CD4-positive, alpha-beta T cell (primary cell): Measurements from ENCODE around the gene NLRX1. TPM values are rescaled to one million over a fixed set of nuclear protein-coding genes. Genes with fewer than 3 reads are reported as not detected.

Experiments
- ATAC-seq: fragments of 200-7000 bp; cut with Tn5 transposase; one replicate; pipeline ENCODE4 v1.10.0; 2022; ENCODE audit warnings: mild to moderate bottlenecking; ENCODE audit not compliant: poor library complexity
- CTCF ChIA-PET: fragments of 350-600 bp; sonication (Branson Sonifier 250); formaldehyde crosslinking; loops from one replicate; lab custom pipeline; 2021; ENCODE audit warnings: antibody characterized with exemption, inconsistent platforms; lab: Charles Lee
- POLR2A ChIA-PET: fragments of 350-600 bp; sonication (Branson Sonifier 250); formaldehyde crosslinking; loops from one replicate; lab custom pipeline; 2021; ENCODE audit warnings: antibody characterized with exemption, inconsistent platforms; lab: Charles Lee
- DNase-seq, 14 experiments: peaks; one replicate each; pipeline ENCODE4 v3.0.0-alpha.2; 2013 to 2020; ENCODE audit warnings: mixed read lengths in 2 of 14
- H3K27ac ChIP-seq, 2 donors: one replicate each; pipeline versions ENCODE4 v1.5.1 to v1.7.0; 2013; ENCODE audit warnings: low read length in 2 of 2, low read depth in 1 of 2, mild to moderate bottlenecking in 1 of 2
- H3K27me3 ChIP-seq, 2 experiments: 1 replicate in 1 of 2; 2 replicates in 1 of 2; pipeline versions ENCODE4 v1.6.1 to v1.7.0; 2013; ENCODE audit warnings: low read length in 2 of 2, control low read depth in 1 of 2, mild to moderate bottlenecking in 1 of 2, moderate library complexity in 1 of 2; ENCODE audit not compliant: insufficient read depth in 2 of 2, control insufficient read depth in 1 of 2
- H3K36me3 ChIP-seq: one replicate; pipeline ENCODE4 v1.6.1; 2013; ENCODE audit warnings: low read length, control low read depth; ENCODE audit not compliant: insufficient read depth
- H3K4me1 ChIP-seq: one replicate; pipeline ENCODE4 v1.6.1; 2013; ENCODE audit warnings: low read length, control low read depth; ENCODE audit not compliant: insufficient read depth
- H3K4me3 ChIP-seq: one replicate; pipeline ENCODE4 v1.5.1; 2013; ENCODE audit warnings: mild to moderate bottlenecking, low read length, moderate library complexity
- H3K9me3 ChIP-seq, 2 experiments: 1 replicate in 1 of 2; 2 replicates in 1 of 2; pipeline versions ENCODE4 v1.6.1 to v1.7.0; 2013; ENCODE audit warnings: low read length in 2 of 2, mild to moderate bottlenecking in 2 of 2, control low read depth in 1 of 2, moderate library complexity in 1 of 2; ENCODE audit not compliant: control insufficient read depth in 1 of 2, insufficient read depth in 1 of 2
- H3K27ac Mint-ChIP-seq: one replicate; pipeline ENCODE4 v1.8.0; 2020; ENCODE audit warnings: mixed read lengths
- H3K27me3 Mint-ChIP-seq: one replicate; pipeline ENCODE4 v1.8.0; 2021; ENCODE audit warnings: mixed read lengths
- H3K36me3 Mint-ChIP-seq: one replicate; pipeline ENCODE4 v1.8.0; 2021; ENCODE audit warnings: low read depth, mixed read lengths
- H3K4me1 Mint-ChIP-seq: one replicate; pipeline ENCODE4 v1.8.0; 2021; ENCODE audit warnings: low read depth, mixed read lengths
- H3K4me3 Mint-ChIP-seq: one replicate; pipeline ENCODE4 v1.8.0; 2020; ENCODE audit warnings: mild to moderate bottlenecking, mixed read lengths
- H3K9me3 Mint-ChIP-seq: one replicate; pipeline ENCODE4 v1.8.0; 2020; ENCODE audit warnings: mixed read lengths
- intact Hi-C, 2 experiments: fragments of 100-400 bp; cut with DNase I in 1 of 2; cut with micrococcal nuclease in 1 of 2; formaldehyde crosslinking; loops; one replicate each; pipeline versions ENCODE4 v1.15.1 to v1.9.0; 2023 to 2025; cut with DNase I, micrococcal nuclease
- total RNA-seq, 174 experiments: library from RNA in 2 of 174; stranded (reverse) in 2 of 174; gene quantifications; one replicate each; pipeline ENCODE4 v1.2.3 and lab custom pipeline; 2021 to 2026
- TF ChIP-seq, protein P1 (sequence below): fragments of 200-600 bp; IDR thresholded peaks from one replicate; pipeline ENCODE4 v1.8.0; 2022; ENCODE audit warnings: antibody characterized with exemption, mild to moderate bottlenecking

Gene NLRX1
- total RNA-seq, 2 experiments from 2014 or later = 4.2 to 5.4 TPM

DNA sequence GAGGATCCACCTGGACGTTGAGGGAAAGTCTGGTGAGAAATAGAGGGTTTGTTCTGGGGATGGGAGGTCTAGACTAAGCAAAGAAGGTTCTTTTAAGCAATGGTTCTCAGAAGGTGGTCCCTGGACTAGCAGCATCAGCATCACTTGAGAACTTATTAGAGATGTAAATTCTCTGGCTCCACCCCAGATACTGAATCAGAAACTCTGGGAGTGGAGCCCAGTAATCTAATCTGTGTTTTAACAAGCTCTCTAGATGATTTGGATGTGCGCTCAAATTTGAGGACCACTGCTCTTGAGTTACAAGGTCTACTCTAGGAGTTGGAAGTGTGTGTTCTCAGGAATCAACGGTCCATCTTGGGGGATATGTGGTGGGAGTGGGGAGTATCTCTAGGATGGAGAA lies 23.0 kb upstream of the NLRX1 start:
- no peaks in the 10 kb centered on the region for H3K36me3 Mint-ChIP-seq
- H3K27me3 Mint-ChIP-seq = peaks cover 50% of the 10 kb centered on the region
- no peak overlapping the region for H3K27ac Mint-ChIP-seq
- DNase-seq (no peak), ATAC-seq (no peak)
- Histone ChIP-seq H3K27me3 (peaks cover 14 to 25% of the 10 kb centered on the region in 2 experiments), H3K36me3 (no peaks in the 10 kb centered on the region), H3K9me3 (no peaks in the 10 kb centered on the region), H3K27ac (no peak overlapping the region), H3K4me1 (peaks cover 22% of the 10 kb centered on the region), H3K4me3 (no peak overlapping the region)
- intact Hi-C loops = no loop called here
- ChIA-PET CTCF (no interaction called here), POLR2A (interaction anchor here (0.8 kb wide), 1 partner anchor 27 kb away, joined by 3 read pairs; no protein-coding TSS in a partner anchor)
- H3K9me3 Mint-ChIP-seq = no peaks in the 10 kb centered on the region
- TF ChIP-seq, protein P1, sequence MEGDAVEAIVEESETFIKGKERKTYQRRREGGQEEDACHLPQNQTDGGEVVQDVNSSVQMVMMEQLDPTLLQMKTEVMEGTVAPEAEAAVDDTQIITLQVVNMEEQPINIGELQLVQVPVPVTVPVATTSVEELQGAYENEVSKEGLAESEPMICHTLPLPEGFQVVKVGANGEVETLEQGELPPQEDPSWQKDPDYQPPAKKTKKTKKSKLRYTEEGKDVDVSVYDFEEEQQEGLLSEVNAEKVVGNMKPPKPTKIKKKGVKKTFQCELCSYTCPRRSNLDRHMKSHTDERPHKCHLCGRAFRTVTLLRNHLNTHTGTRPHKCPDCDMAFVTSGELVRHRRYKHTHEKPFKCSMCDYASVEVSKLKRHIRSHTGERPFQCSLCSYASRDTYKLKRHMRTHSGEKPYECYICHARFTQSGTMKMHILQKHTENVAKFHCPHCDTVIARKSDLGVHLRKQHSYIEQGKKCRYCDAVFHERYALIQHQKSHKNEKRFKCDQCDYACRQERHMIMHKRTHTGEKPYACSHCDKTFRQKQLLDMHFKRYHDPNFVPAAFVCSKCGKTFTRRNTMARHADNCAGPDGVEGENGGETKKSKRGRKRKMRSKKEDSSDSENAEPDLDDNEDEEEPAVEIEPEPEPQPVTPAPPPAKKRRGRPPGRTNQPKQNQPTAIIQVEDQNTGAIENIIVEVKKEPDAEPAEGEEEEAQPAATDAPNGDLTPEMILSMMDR = no peak
- H3K4me3 Mint-ChIP-seq = no peak overlapping the region
- peaks cover 14% of the 10 kb centered on the region for H3K4me1 Mint-ChIP-seq

GRCh38 chr11:119147604-119148333 lies 20.8 kb upstream of the NLRX1 start:
- H3K27ac Mint-ChIP-seq = no peak overlapping the region
- peak; percentile 44 for ATAC-seq

GRCh38 chr11:119148720-119149017 lies 19.9 kb upstream of the NLRX1 start:
- ChIA-PET POLR2A (interaction anchor here (0.8 to 2.5 kb wide), 4 partner anchors 33 to 92 kb away, joined by 3 to 8 read pairs (median 3); partner anchors contain the start of genes CBL and HYOU1), CTCF (no interaction called here)
- H3K4me1 Mint-ChIP-seq = peaks cover 18% of the 10 kb centered on the region
- Histone ChIP-seq H3K36me3 (no peaks in the 10 kb centered on the region), H3K4me3 (peak overlapping the region; percentile 51), H3K9me3 (no peaks in the 10 kb centered on the region), H3K4me1 (peaks cover 22% of the 10 kb centered on the region), H3K27ac (no peak overlapping the region), H3K27me3 (peaks cover 20 to 25% of the 10 kb centered on the region in 2 experiments)
- TF ChIP-seq, protein P1 = no peak
- H3K36me3 Mint-ChIP-seq = no peaks in the 10 kb centered on the region
- H3K27me3 Mint-ChIP-seq = peaks cover 55% of the 10 kb centered on the region
- intact Hi-C loops = no loop called here
- ATAC-seq (no peak), DNase-seq (peak in 1 of 14 experiments; percentile 14)
- no peaks in the 10 kb centered on the region for H3K9me3 Mint-ChIP-seq
- H3K27ac Mint-ChIP-seq = no peak overlapping the region
- peak overlapping the region; percentile 84 for H3K4me3 Mint-ChIP-seq

More at GRCh38 chr11:119147604-119148333, 20.8 kb upstream of the NLRX1 start:
- Mint-ChIP-seq H3K4me3 (peak overlapping the region; percentile 73), H3K27me3 (peaks cover 60% of the 10 kb centered on the region), H3K36me3 (no peaks in the 10 kb centered on the region), H3K4me1 (peaks cover 18% of the 10 kb centered on the region), H3K9me3 (no peaks in the 10 kb centered on the region)
- TF ChIP-seq, protein P1 = no peak
- no peaks in the 10 kb centered on the region for H3K9me3 ChIP-seq
- no peak overlapping the region for H3K4me3 ChIP-seq
- POLR2A ChIA-PET = interaction anchor here (0.8 to 2.5 kb wide), 3 partner anchors 32 to 91 kb away, joined by 3 to 8 read pairs (median 3); partner anchors contain the start of genes CBL and HYOU1
- no peaks in the 10 kb centered on the region for H3K36me3 ChIP-seq
- peaks cover 22% of the 10 kb centered on the region for H3K4me1 ChIP-seq
- CTCF ChIA-PET = no interaction called here
- H3K27ac ChIP-seq = no peak overlapping the region
- DNase-seq = peak in 2 of 14 experiments; percentile 33 to 37
- intact Hi-C loops = no loop called here
- H3K27me3 ChIP-seq = peaks cover 18 to 25% of the 10 kb centered on the region in 2 experiments
